Uterus (tissue), 2 donors: Measurements from ENCODE around the gene EFCAB14.
"Not testable (repeated sequence)": the region's sequence is repeated elsewhere in the genome, so short reads cannot be mapped to it uniquely, and the experiment has no call there.

ENCODE experiments used
- CTCF ChIP-seq, 4 experiments: fragments of 200-600 bp in 2 of 4; fragments of 450-650 bp in 2 of 4; sonication (generic) in 2 of 4; IDR thresholded peaks; one replicate each; pipeline ENCODE4 v1.5.1; 2016 to 2019; ENCODE audit warnings: antibody characterized with exemption in 4 of 4, mild to moderate bottlenecking in 2 of 4, moderate library complexity in 1 of 4
- POLR2A ChIP-seq, 2 donors: fragments of 450-650 bp; IDR thresholded peaks; one replicate each; pipeline ENCODE4 v1.6.1; 2016; ENCODE audit warnings: antibody characterized with exemption in 2 of 2, mild to moderate bottlenecking in 1 of 2, moderate library complexity in 1 of 2

DNA sequence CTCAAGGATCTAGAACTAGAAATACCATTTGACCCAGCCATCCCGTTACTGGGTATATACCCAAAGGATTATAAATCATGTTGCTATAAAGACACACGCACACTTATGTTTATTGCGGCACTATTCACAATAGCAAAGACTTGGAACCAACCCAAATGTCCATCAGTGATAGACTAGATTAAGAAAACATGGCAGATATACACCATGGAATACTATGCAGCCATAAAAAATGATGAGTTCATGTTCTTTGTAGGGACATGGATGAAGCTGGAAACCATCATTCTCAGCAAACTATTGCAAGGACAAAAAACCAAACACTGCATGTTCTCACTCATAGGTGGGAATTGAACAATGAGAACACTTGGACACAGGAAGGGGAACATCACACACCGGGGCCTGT is 24.2 kb downstream of the EFCAB14 start:
- not testable (repeated sequence) for TF ChIP-seq CTCF, POLR2A (IDR thresholded peaks at IDR 0.05)
